ENCODE data around the gene SNRNP25.

The SNRNP25 gene

DNA sequence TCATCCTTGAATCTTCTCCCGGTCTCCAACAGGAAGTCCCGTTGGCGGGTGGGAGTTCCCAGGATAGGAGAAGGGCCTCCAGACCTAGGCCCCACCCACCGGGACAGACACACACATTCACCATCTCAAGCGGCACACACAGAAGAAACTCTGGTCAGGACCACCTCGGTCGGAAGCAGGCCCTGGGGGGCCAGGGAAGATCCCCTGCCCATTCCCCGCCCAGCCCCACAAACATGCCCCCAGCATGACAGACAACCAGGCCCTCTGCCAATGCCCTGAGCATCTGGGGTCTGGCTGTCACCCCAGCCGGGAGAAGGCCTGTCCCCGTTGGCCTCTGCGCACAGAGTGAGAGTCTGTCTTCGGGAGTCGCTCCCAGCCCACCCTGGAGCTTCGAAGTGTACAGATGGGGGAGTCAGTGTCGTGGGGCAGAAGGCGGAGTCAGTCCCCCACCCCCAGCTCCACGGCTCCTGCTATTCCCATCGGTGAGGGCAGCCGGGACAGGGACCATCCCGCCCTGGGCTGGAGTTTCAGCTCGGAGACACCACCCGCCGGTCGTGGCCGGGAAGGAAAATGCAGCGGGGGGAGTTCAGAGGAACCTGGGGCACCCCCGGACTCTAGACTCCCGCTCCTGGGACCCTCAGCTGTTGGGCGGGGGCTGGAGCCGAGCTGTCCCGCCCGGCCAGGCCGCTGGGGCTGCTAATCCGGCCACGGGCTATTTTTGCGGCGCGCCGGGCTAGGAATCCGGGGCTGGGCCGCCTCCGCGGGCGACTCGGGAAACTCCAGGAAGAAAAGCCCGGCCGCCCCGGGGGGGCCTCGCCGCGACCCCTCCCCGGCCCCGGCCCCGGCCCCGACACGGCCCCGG is 18.1 kb downstream of the SNRNP25 start (continued):
- TF ChIP-seq, protein P1, sequence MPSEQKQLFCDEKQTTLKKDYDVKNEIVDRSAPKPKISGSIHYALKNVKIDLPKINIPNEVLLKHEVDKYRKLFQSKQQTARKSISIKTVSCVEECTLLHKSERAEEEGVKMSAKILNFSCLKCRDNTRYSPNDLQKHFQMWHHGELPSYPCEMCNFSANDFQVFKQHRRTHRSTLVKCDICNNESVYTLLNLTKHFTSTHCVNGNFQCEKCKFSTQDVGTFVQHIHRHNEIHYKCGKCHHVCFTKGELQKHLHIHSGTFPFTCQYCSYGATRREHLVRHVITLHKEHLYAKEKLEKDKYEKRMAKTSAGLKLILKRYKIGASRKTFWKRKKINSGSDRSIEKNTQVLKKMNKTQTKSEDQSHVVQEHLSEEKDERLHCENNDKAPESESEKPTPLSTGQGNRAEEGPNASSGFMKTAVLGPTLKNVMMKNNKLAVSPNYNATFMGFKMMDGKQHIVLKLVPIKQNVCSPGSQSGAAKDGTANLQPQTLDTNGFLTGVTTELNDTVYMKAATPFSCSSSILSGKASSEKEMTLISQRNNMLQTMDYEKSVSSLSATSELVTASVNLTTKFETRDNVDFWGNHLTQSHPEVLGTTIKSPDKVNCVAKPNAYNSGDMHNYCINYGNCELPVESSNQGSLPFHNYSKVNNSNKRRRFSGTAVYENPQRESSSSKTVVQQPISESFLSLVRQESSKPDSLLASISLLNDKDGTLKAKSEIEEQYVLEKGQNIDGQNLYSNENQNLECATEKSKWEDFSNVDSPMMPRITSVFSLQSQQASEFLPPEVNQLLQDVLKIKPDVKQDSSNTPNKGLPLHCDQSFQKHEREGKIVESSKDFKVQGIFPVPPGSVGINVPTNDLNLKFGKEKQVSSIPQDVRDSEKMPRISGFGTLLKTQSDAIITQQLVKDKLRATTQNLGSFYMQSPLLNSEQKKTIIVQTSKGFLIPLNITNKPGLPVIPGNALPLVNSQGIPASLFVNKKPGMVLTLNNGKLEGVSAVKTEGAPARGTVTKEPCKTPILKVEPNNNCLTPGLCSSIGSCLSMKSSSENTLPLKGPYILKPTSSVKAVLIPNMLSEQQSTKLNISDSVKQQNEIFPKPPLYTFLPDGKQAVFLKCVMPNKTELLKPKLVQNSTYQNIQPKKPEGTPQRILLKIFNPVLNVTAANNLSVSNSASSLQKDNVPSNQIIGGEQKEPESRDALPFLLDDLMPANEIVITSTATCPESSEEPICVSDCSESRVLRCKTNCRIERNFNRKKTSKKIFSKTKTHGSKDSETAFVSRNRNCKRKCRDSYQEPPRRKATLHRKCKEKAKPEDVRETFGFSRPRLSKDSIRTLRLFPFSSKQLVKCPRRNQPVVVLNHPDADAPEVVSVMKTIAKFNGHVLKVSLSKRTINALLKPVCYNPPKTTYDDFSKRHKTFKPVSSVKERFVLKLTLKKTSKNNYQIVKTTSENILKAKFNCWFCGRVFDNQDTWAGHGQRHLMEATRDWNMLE (tag by site-specific recombination; conservative IDR thresholded peaks at IDR 0.05; ENCODE audit: low read depth): no peak
- TF ChIP-seq MZF1 (tag by site-specific recombination; IDR thresholded peaks at IDR 0.05; ENCODE audit: borderline replicate concordance): no peak
- TF ChIP-seq WT1 (tag by site-specific recombination; IDR thresholded peaks at IDR 0.05): no peak
- no peak for TF ChIP-seq ZNF266 (tag by site-specific recombination; IDR thresholded peaks at IDR 0.05; ENCODE audit: low read depth)
- no peak for TF ChIP-seq ZSCAN30 (tag by site-specific recombination; IDR thresholded peaks at IDR 0.05)
- TF ChIP-seq MYNN (tag by site-specific recombination; IDR thresholded peaks at IDR 0.05; ENCODE audit: borderline replicate concordance): no peak
- TF ChIP-seq ZNF311 (tag by site-specific recombination; IDR thresholded peaks at IDR 0.05; ENCODE audit: borderline replicate concordance): no peak
- TF ChIP-seq ZEB2 (tag by site-specific recombination; IDR thresholded peaks at IDR 0.05): no peak
- TF ChIP-seq ZNF221 (tag by site-specific recombination; IDR thresholded peaks at IDR 0.05; ENCODE audit: borderline replicate concordance): no peak
- 0 out of 2 replicates have a peak, but pooled peaks have one; percentile 36 for TF ChIP-seq KLF9 (tag by site-specific recombination; IDR thresholded peaks at IDR 0.05; ENCODE audit: low read depth)
- TF ChIP-seq ZNF426 (tag by site-specific recombination; IDR thresholded peaks at IDR 0.05): no peak
- TF ChIP-seq ZNF791 (tag by site-specific recombination; IDR thresholded peaks at IDR 0.05): no peak
- TF ChIP-seq, protein P2, sequence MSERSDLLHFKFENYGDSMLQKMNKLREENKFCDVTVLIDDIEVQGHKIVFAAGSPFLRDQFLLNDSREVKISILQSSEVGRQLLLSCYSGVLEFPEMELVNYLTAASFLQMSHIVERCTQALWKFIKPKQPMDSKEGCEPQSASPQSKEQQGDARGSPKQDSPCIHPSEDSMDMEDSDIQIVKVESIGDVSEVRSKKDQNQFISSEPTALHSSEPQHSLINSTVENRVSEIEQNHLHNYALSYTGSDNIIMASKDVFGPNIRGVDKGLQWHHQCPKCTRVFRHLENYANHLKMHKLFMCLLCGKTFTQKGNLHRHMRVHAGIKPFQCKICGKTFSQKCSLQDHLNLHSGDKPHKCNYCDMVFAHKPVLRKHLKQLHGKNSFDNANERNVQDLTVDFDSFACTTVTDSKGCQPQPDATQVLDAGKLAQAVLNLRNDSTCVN (tag by site-specific recombination; optimal IDR thresholded peaks at IDR 0.05): peak; percentile 29
- TF ChIP-seq, protein P3, sequence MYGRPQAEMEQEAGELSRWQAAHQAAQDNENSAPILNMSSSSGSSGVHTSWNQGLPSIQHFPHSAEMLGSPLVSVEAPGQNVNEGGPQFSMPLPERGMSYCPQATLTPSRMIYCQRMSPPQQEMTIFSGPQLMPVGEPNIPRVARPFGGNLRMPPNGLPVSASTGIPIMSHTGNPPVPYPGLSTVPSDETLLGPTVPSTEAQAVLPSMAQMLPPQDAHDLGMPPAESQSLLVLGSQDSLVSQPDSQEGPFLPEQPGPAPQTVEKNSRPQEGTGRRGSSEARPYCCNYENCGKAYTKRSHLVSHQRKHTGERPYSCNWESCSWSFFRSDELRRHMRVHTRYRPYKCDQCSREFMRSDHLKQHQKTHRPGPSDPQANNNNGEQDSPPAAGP (tag by site-specific recombination; IDR thresholded peaks at IDR 0.05): no peak
- TF ChIP-seq ZNF169 (tag by site-specific recombination; IDR thresholded peaks at IDR 0.05): no peak
- TF ChIP-seq ZNF248 (tag by site-specific recombination; IDR thresholded peaks at IDR 0.05): no peak
- TF ChIP-seq ZNF391 (tag by site-specific recombination; IDR thresholded peaks at IDR 0.05; ENCODE audit: borderline replicate concordance, low read depth): no peak
- no peak for TF ChIP-seq ZNF837 (tag by site-specific recombination; IDR thresholded peaks at IDR 0.05)
- no peak for TF ChIP-seq GLI2 (tag by site-specific recombination; IDR thresholded peaks at IDR 0.05; ENCODE audit: borderline replicate concordance, low read depth)
- TF ChIP-seq YY2 (tag by site-specific recombination; IDR thresholded peaks at IDR 0.05): no peak
- TF ChIP-seq, protein P4, sequence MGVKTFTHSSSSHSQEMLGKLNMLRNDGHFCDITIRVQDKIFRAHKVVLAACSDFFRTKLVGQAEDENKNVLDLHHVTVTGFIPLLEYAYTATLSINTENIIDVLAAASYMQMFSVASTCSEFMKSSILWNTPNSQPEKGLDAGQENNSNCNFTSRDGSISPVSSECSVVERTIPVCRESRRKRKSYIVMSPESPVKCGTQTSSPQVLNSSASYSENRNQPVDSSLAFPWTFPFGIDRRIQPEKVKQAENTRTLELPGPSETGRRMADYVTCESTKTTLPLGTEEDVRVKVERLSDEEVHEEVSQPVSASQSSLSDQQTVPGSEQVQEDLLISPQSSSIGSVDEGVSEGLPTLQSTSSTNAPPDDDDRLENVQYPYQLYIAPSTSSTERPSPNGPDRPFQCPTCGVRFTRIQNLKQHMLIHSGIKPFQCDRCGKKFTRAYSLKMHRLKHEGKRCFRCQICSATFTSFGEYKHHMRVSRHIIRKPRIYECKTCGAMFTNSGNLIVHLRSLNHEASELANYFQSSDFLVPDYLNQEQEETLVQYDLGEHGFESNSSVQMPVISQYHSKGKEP (tag by site-specific recombination; IDR thresholded peaks at IDR 0.05): no peak
- TF ChIP-seq ZNF157 (tag by site-specific recombination; IDR thresholded peaks at IDR 0.05): no peak
- TF ChIP-seq ZNF677 (tag by site-specific recombination; IDR thresholded peaks at IDR 0.05): no peak
- TF ChIP-seq EGR2 (tag by site-specific recombination; IDR thresholded peaks at IDR 0.05; ENCODE audit: low read depth): no peak
- peak; percentile 55 for TF ChIP-seq ZNF335 (tag by site-specific recombination; conservative IDR thresholded peaks at IDR 0.05)
- no peak for TF ChIP-seq ZIC2 (tag by site-specific recombination; IDR thresholded peaks at IDR 0.05)
- TF ChIP-seq, protein P5, sequence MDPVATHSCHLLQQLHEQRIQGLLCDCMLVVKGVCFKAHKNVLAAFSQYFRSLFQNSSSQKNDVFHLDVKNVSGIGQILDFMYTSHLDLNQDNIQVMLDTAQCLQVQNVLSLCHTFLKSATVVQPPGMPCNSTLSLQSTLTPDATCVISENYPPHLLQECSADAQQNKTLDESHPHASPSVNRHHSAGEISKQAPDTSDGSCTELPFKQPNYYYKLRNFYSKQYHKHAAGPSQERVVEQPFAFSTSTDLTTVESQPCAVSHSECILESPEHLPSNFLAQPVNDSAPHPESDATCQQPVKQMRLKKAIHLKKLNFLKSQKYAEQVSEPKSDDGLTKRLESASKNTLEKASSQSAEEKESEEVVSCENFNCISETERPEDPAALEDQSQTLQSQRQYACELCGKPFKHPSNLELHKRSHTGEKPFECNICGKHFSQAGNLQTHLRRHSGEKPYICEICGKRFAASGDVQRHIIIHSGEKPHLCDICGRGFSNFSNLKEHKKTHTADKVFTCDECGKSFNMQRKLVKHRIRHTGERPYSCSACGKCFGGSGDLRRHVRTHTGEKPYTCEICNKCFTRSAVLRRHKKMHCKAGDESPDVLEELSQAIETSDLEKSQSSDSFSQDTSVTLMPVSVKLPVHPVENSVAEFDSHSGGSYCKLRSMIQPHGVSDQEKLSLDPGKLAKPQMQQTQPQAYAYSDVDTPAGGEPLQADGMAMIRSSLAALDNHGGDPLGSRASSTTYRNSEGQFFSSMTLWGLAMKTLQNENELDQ (tag by site-specific recombination; IDR thresholded peaks at IDR 0.05; ENCODE audit: low read depth): no peak
- no peak for TF ChIP-seq ZNF324 (tag by site-specific recombination; IDR thresholded peaks at IDR 0.05)
- TF ChIP-seq ZNF843 (tag by site-specific recombination; IDR thresholded peaks at IDR 0.05): no peak
